ENCODE measurements around the gene ACTR8. TPM values are rescaled to one million over a fixed set of nuclear protein-coding genes. Genes with fewer than 3 reads are reported as not detected.

The ACTR8 gene
- total RNA-seq, 1 donor from 2014 or later = 25.8 TPM

DNA sequence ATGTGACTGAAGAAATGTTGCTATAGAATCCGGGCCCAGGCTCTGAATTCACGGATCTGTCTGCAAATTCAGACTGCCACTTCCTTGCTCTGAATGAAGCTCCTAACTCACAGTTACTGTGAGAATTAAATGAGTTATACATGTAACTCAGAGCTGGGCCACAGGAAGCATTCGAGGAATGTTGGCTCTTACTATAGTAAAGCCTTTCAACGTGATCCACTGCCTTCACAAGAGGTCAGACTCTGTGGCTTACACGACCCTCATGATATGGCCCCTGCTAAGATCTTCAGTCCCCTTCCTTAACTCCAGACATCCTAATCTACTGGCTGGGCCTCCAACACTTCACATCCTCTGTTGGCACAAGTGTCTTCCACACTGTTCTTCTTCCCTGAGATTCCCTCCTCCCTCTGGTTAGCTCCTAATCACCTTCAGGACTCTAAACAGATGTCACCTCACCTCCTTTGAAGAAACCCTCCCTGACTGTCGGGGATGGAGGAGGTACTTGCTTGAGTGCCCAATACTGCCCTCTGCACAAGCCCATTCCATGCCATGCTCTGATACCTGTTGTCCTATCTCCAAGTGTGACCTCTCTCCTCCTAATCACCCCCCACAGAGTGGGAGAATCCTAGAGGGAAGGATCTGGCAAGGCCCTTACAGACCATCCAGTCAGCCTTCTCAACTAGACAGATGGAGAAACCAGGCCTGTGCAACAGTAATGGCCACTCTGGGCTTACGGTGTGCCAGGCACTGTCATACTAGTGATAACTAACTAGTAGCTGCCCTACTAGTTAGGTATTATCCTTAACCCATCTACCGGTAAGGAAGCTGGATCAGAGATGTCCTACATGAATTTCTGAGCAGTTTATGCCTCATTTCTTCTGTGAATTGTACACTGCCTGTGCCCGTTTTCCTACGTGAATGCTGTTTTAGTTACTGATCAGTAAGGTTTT lies 1.3 kb downstream of the ACTR8 start:
- ATAC-seq (no peak), DNase-seq (ENCODE audit: low spot score) (no peak)
- intact Hi-C loops (cut with DNase I) = no loop called here

DNA sequence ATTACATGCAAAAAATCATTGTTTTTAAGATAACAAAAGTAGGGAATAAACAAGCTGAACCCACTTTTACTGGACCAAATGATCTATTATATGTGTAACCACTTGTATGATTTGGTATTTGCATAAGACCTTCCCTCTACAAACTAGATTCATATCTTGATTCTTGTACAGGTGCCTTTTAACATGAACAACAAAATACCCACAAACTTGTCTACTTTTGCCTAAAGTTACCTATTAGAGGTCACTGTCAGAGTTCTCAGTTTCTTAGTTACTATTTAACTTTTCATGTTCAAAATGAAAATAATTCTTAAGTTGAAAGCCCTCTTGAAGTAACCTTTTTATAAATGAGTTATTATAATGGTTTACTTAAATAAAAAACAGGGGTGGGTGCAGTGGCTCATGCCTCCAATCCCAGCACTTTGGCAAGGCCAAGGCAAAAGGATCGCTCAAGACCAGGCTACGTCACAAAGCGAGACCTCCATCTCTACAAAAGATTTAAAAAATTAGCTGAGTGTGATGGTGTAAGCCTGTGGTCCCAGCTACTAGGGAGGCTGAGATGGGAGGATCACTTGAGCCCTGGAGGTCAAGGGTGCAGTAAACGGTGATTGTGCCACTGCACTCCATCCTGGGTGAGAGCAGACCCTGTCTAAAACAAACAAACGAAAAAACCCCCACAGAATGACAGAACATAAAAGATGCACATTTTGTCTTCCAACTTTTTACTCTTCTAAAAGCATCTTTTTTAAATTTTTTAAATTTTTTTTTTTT lies 16.0 kb downstream of the ACTR8 start:
- intact Hi-C loops (cut with DNase I) = no loop called here
- ATAC-seq (no peak), DNase-seq (ENCODE audit: low spot score) (no peak)

DNA sequence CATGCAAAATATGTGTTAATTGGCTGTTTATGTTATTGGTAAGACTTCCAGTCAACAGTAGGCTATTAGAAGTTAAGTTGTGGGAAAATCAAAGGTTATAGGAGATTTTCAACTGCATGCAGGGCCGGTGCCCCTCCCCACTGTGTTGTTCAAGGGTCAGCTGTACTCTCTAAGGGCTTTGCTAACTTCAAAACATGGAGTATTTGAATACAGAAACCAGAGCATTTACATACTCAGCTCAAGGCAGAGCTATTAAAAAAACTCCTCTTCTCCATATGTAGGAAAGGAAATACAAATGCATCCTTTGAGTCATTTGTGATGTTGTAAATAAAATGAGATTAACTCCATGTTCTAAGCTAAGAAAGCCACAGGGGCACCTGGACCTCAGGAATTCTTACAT lies 18.8 kb downstream of the ACTR8 start:
- no peak for DNase-seq (ENCODE audit: low spot score)
- no peak for ATAC-seq
- intact Hi-C loops (cut with DNase I) = no loop called here

DNA sequence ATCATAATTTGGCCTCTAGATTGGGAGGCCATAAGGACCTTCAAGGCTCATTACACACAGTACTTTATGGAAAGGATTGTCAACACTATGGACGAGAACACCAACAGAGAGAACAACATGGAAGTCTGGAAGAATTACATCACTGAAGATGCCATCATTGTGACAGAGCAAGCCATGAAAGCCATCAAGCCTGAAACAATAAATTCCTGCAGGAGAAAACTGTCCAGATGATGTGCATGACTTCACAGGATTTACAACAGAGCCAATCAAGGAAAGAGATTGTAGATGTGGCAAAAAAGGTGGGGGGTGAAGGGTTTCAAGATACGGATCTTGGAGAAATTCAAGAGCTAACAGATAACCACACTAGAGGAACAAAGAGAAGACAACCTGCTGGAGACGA lies 19.7 kb downstream of the ACTR8 start:
- DNase-seq (ENCODE audit: low spot score) (no peak), ATAC-seq (no peak)
- intact Hi-C loops (cut with DNase I) = no loop called here

DNA sequence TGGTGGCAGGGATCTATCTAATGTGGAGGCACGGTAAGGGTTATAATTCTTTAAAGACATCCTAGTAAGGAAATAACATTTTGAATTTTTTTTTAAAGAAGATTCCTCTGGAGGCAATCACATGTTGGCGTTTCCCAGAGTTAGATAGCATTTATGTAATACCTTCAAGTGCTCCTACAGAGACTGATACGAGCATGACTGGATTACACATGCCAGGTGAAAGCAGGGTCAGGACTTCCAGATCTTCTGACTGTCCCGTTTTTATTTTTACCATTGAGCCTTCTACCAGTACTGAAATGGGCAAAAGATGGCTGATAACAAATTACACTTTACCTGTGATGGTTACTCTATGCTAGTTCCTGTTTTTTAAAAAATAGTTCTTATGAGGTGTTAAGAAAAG lies 21.8 kb downstream of the ACTR8 start:
- no peak for DNase-seq (ENCODE audit: low spot score)
- intact Hi-C loops (cut with DNase I) = no loop called here
- ATAC-seq = no peak

DNA sequence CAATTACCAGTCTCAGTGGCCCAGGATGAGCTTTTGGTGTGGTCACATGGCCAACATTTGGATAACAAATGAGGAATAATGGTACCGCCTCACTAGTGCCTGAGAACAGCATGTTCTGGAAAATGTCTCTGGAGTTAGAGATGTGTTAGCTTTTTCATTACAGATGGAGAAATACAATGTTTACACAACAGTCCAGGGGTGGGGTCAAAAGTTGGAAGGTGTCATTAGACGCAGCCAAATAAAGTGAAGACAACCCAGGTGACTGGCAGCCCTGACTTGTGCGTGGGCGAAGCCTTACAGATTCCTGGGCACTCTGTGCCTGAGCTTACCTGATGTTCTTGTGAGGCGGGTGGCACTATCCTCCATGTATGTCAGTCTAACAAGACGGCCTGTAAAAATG lies 22.8 kb downstream of the ACTR8 start:
- ATAC-seq = no peak
- DNase-seq (ENCODE audit: low spot score) = no peak
- intact Hi-C loops (cut with DNase I) = no loop called here

DNA sequence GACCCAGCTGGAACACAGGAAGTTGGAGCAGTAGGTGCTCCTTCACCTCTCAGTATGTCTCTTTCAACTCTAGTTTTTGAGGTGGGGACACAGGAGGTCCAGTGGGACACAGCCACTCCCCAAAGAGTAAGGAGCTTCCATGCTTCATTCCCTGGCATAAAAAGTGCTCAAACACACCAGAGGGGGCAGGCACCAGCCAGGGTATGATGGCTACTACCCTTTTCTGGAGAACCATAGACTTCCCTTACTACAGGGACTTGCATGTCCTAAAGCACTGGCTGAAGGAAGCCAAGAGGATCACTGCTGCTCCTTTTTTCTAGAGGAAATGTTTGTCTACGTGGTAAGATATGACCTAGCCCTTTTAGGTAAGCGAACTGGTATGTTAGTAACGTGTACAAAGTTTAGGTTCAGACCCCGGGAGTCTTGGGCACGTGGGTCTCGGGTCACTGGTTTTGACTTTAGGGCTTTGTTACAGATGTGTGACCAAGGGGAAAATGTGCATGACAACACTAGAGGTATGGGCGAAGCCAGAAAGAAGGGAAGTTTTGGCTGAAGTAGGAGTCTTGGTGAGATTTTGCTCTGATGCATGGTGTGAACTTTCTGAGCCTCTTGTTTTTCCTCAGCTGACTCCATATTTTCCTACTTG lies 23.7 kb downstream of the ACTR8 start:
- intact Hi-C loops (cut with DNase I) = no loop called here
- DNase-seq (ENCODE audit: low spot score) (no peak), ATAC-seq (no peak)

DNA sequence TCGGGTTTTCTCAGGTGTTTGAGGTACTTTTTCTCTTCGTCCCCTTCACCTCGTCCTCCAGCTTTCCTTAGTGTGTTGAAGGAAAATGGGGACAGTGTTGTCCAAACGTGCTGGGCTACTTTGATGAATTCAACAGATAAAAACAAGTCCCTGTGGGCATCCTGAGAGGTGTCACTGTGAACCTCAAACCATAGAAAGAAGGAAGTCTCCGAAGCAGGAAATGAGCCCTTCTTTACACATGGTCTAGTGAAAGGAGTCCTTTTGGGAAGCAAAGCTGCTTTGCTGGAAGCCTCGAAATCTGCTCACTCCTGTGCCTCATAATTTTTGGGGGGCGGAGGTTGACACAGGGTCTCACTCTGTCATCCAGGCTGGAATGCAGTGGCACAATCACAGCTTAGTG lies 25.0 kb downstream of the ACTR8 start:
- ATAC-seq (no peak), DNase-seq (ENCODE audit: low spot score) (no peak)
- intact Hi-C loops (cut with DNase I) = no loop called here

DNA sequence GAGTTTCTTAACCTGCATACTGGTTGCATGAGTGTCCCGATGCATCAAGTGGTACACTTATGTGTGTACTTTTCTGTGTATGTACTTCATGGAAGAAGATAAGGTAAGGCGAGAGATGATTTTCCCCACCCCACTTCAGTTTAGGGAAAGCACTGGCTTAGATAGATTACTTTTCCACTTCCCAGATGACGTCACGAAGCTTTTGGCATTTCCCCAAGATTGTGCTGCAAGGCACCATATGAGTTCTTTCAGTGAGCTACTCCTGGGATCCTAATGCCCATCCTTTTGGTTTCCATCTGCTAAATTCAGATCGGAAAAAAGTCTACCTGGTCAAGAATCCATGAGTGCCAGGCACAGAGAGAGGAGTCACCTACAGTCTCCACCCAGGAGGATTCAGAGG lies 31.1 kb downstream of the ACTR8 start:
- intact Hi-C loops (cut with DNase I) = no loop called here
- ATAC-seq (no peak), DNase-seq (ENCODE audit: low spot score) (no peak)

DNA sequence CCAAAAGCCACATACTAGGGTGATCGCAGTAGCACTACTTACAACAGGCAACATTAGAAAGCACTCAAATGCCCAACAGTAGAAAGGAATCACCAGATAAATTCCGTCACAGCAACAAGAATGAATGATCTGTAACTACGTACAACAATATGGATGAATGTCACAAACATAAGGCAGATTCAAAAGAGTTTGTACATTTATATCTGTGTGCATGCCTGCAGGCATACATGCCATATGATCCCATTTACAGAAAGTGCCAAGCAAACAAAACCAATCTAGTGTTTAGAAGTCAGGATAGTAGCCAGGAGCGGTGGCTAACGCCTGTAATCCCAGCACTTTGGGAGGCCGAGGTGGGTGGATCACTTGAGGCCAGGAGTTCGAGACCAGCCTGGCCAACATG lies 32.0 kb downstream of the ACTR8 start:
- no peak for ATAC-seq
- intact Hi-C loops (cut with DNase I) = no loop called here
- no peak for DNase-seq (ENCODE audit: low spot score)

DNA sequence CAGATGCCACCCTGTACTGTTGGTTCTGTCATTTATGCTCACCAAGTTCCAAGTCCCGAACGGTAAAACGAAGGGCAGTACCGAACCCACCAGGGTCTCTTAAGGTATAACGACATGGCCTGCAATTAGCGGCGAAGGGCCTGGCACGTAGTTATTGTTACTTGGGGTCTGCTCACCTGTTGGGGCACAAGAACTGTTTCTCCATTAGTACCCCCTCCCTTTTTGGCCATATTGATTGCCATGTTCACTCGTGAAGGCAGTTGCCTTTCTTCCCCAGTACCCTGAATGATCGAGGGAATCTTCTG lies 35.1 kb downstream of the ACTR8 start:
- DNase-seq (ENCODE audit: low spot score) (no peak), ATAC-seq (no peak)
- intact Hi-C loops (cut with DNase I) = no loop called here

DNA sequence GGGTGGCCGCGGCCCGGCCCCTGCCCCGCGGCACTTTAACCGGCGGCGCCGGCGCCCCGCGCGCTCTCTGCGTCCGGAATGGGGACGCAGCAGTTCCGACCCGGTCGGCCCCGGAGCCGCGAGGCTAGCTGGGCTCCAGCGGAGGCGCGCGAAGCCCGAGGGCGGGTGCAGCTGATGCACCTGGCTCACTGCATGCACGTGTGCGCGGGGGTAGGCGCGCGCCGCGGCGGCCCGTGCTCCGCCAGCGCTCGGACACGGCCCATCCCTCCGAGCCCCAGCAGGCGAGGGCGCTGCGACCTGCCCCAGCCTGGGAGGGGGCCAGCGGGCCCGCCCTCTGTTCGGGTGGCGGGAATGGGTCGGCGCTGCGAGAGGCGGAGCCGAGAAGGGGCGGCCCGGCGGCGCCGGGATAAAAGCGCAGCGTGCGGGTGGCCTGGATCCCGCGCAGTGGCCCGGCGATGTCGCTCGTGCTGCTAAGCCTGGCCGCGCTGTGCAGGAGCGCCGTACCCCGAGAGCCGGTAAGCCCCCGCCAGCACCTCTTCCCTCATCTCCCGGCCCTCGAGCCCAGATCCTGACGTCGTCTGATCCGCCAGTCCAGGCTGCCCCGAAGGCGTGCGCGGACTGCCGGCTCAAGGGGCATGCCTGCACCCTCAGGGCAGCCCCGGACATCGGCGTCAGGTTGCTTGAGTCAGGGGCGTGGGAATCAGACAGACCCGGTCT lies 35.7 kb downstream of the ACTR8 start, which contains the start of the genes CHDH and IL17RB:
Gene CHDH (minus strand): TSS at position 286 of the 717 bp plus-strand sequence. CDS start 22,411 bp downstream, outside the sequence.
Gene IL17RB (plus strand): TSS at position 435 of the 717 bp plus-strand sequence. CDS start 21 bp downstream, at position 456.
- DNase-seq (ENCODE audit: low spot score) = peak; percentile 78
- intact Hi-C loops (cut with DNase I) = no loop called here
- ATAC-seq = peak; percentile 71

DNA sequence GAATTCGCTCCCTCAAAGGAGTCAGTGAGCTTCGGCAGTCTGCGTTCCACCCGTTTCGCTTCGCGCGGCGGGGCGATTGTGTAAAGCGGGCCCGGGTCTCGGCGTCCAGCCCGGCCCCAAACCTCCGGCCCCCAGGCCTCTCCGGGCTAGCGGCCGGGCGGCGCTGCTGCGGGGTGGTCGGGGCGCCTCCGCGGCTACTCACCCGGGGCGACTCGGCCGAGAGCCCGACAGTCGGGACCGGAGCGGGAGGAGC lies 36.1 kb downstream of the ACTR8 start:
- DNase-seq (ENCODE audit: low spot score) (no peak), ATAC-seq (no peak)
- intact Hi-C loops (cut with DNase I) = no loop called here

DNA sequence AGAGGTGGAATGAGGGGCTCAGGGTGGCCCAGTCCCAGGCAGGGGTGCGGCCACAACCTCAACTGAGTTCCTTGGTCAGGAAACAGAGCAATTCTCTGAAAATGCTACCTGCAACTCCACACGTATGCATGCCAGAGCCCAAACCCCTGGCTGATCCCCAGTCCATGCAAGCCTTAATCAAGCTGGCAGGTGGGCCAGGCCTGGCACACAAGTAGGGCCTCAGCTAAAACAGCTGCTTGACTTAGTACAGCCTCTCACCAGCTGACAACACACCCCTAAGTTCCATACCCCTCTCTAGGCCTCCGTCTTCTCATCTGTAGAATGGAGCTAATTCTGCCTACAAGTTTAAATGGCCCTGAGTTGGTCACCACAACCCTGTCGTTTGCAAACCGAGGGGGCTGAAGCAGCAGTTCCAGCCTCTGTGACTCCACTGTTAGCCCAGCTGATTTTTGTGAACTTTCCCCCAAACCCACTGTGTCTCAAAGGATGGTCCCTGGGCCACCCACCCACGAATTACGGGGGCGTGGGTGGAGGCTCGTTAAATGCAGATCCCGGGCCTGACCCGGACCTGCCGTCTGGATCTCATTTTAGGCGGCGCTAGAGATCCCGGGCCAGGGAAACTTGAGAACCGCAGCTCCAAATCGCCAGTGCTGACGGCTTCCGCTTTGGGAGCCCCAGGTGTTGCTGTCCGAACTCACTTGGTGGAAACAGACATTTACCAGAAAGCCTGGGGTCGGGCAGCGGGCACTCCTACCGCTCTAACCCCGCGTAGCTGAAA lies 36.7 kb downstream of the ACTR8 start:
- intact Hi-C loops (cut with DNase I) = no loop called here
- ATAC-seq (peak; percentile 57), DNase-seq (ENCODE audit: low spot score) (peak; percentile 77)

DNA sequence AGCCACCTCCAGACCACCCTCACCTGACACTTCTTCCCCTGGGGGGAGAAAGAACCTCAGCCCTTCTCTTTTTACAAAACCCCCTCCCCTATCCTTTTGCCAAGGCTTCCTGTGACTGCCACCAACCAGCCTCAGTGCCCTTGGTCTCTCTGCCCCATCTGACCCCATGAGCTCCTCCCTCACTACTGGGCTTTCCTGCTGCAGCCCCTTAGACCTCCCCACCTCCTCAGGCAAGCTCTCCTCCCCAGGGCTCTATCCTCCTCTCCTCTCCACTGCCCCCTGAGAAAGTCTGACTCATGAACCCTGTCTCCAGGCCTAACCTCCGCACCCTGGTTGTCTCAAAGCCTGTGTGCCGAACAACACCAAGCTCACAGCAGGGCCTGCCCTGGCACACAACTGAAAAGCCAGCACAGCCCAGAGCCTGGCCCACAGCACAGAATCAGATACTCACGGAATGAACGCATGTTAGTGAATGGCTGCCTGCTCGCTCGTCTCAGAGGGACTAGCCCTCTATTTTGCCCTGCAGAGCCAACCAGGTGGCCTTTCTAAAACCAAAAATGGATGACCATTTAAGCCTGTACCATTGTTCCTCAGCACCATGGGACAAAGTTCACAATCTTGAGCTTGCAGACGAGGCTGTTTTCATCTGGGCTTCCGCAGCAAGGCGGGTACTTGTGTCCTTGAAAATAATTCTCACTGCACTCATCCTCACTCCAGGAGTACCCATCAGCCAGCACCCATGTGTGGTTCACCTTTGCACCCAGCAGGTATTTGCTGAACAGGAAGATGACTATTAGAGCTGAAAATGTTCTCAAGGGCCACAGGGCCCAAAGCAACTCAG lies 37.5 kb downstream of the ACTR8 start:
- no peak for DNase-seq (ENCODE audit: low spot score)
- no peak for ATAC-seq
- intact Hi-C loops (cut with DNase I) = no loop called here

DNA sequence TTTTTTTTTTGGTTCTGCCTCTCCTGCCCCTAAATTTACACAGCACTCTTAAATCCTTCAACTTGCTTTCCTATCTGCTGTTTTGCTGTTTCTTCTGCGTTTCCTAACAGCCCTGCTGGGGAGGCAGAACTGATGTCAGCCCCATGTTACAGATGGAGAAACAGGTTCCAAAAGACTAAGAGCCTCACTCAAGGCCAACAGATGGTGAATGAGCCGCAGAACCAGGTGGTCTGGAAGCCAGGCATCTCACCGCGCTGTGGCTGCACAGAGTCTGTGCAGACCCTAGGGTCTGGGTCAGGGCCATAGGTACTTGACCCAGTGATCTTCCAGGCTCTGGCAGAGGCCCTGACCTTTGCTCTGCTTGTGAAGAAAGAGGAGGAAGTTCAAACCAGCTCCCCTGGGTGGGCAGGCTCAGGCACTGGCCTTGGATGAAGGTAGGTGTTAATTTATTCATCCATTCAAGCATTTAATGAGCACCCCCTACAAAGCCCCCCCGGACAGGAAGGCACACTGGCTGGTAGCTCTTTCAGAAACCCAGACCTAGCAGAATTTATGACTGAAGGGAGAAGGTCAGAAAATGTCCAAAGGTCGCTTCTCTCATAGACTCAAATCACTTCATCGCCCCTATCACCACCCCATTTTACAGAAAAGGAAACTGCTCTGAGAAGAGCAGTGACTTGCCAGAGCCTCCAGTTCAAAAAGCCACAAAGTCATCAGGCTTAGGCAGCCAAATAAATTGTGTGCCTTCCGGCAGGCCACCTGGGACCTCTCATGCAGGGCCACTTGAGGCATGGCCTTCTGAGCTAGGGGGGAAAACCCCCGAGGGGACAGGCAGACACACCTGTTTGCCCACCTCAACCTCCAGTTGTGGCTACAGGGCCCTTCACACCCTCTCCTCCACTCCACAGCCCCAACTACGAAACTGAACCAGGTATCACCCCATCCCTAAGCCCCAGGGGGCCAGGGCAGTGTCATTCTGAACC lies 38.5 kb downstream of the ACTR8 start:
- intact Hi-C loops (cut with DNase I) = no loop called here
- DNase-seq (ENCODE audit: low spot score) (no peak), ATAC-seq (peak; percentile 37)
